ENCODE data around the gene TICAM2.

Gene TICAM2

GRCh38 chr5:115575167-115576070, 26.9 kb downstream of the TICAM2 start:
- CTCF ChIA-PET, result interaction anchor here (0.9 to 5.2 kb wide), 18 partner anchors 16 to 477 kb away, joined by 3 to 71 read pairs (median 5); no protein-coding TSS in a partner anchor
- Mint-ChIP-seq H3K27ac (no peak overlapping the region), H3K4me1 (no peaks in the 10 kb centered on the region), H3K4me3 (no peak overlapping the region), H3K9me3 (no peaks in the 10 kb centered on the region), H3K27me3 (peaks cover 8% of the 10 kb centered on the region), H3K36me3 (no peaks in the 10 kb centered on the region)
- no peak for DNase-seq

GRCh38 chr5:115573133-115573532, 29.1 kb downstream of the TICAM2 start:
- Mint-ChIP-seq H3K27ac (no peak overlapping the region), H3K36me3 (no peaks in the 10 kb centered on the region), H3K27me3 (peaks cover 8% of the 10 kb centered on the region), H3K4me1 (no peaks in the 10 kb centered on the region), H3K9me3 (no peaks in the 10 kb centered on the region), H3K4me3 (no peak overlapping the region)
- CTCF ChIA-PET, result interaction anchor here (1.4 to 5.2 kb wide), 3 partner anchors 196 to 264 kb away, joined by 4 to 71 read pairs (median 8); no protein-coding TSS in a partner anchor
- DNase-seq, result no peak

GRCh38 chr5:115571441-115571878, 30.8 kb downstream of the TICAM2 start:
- Mint-ChIP-seq H3K4me1 (no peaks in the 10 kb centered on the region), H3K36me3 (no peaks in the 10 kb centered on the region), H3K27ac (no peak overlapping the region), H3K4me3 (no peak overlapping the region), H3K9me3 (no peaks in the 10 kb centered on the region), H3K27me3 (peaks cover 8% of the 10 kb centered on the region)
- CTCF ChIA-PET, result interaction anchor here (0.6 to 1.0 kb wide), 3 partner anchors 9 to 54 kb away, joined by 3 to 4 read pairs (median 3); no protein-coding TSS in a partner anchor
- no peak for DNase-seq

- H3K27ac Mint-ChIP-seq, result no peak overlapping the region
- H3K4me1 Mint-ChIP-seq, result no peaks in the 10 kb centered on the region
- H3K9me3 Mint-ChIP-seq, result no peaks in the 10 kb centered on the region
- CTCF ChIA-PET, result interaction anchor here (1.1 kb wide), 1 partner anchor 259 kb away, joined by 4 read pairs; no protein-coding TSS in a partner anchor
- H3K27me3 Mint-ChIP-seq, result peaks cover 26% of the 10 kb centered on the region
- DNase-seq, result no peak
- H3K36me3 Mint-ChIP-seq, result no peaks in the 10 kb centered on the region
- H3K4me3 Mint-ChIP-seq, result no peak overlapping the region
These were observed 33.6 kb downstream of the TICAM2 start for GRCh38 chr5:115568668-115569067.

DNA sequence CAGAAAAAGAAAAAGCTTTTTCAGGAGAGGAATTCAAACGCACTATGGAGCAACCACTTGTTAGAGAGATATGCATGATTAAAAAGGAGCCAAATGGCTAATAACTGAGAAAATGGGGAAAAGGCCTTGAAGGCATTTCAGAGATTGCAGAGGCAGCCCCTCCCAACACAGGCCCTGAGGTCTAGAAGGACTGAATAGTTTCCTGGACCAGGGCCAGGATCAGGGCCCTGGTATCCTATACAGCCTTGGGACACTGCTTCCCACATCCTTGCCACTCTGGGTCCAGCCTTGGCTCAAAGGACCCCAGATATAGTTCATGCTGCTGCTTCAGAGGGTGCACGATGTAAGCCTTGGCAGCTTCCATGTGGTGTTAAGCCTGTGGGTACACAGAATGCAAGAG, 37.0 kb downstream of the TICAM2 start:
- Mint-ChIP-seq H3K9me3 (no peaks in the 10 kb centered on the region), H3K4me1 (no peaks in the 10 kb centered on the region), H3K27me3 (peaks cover 23% of the 10 kb centered on the region), H3K27ac (no peak overlapping the region), H3K36me3 (no peaks in the 10 kb centered on the region), H3K4me3 (no peak overlapping the region)
- DNase-seq, result no peak
- CTCF ChIA-PET, result interaction anchor here (0.8 kb wide), 1 partner anchor 11 kb away, joined by 3 read pairs; no protein-coding TSS in a partner anchor

- CTCF ChIA-PET, result no interaction called here
- no peak for DNase-seq
- Mint-ChIP-seq H3K36me3 (no peaks in the 10 kb centered on the region), H3K27ac (no peak overlapping the region), H3K4me1 (no peaks in the 10 kb centered on the region), H3K9me3 (no peaks in the 10 kb centered on the region), H3K27me3 (peaks cover 22% of the 10 kb centered on the region), H3K4me3 (no peak overlapping the region)
These were observed 41.1 kb downstream of the TICAM2 start for GRCh38 chr5:115561176-115561575.

DNA sequence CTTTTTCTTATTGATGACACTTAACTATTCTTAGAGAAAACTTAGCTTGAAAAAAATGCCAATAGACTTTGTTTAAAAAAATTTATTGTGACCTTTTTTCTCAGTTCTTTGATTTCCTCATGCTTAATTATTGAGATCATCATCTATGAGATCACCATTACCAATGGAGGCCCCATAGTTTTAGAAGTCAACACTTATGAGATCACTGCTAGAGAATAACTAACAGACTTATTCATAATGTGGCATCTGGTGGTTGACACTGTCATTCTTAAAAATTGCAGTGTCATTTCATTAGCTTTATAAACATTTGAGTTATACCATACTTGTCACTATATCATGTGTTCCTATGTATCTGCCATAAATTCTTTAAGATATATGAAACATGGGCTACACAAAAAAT, 42.8 kb downstream of the TICAM2 start:
- no peak overlapping the region for H3K4me3 Mint-ChIP-seq

DNA sequence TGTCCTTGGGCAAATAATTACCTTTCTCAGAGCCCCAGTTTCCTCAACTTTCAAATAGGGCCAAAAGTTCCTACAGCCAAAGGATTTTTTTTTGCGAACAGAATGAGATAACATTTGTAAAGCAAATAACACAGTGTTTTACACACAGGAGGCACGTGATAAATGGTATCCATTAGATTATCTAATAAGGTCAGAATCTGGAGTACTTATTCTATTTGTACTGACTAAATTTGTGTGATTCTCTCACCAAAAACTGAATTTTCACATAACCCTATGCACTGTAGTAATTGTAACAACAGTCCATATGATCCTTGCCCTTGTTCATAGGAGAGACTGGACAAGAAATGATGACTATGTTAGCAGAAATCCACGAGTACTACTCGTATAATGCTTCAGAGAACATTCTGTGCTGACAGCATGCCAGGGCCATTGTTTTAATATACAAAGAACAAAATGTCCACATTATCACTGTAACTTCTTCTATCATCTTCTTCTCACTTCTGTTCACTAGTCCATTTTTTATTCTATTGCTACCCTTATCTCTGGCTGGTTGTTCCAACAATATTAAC, 43.8 kb downstream of the TICAM2 start:
- no peak for DNase-seq
- no peaks in the 10 kb centered on the region for H3K9me3 Mint-ChIP-seq
- H3K27ac Mint-ChIP-seq, result no peak overlapping the region
- H3K27me3 Mint-ChIP-seq, result peaks cover 4% of the 10 kb centered on the region
- H3K4me1 Mint-ChIP-seq, result no peaks in the 10 kb centered on the region
- H3K4me3 Mint-ChIP-seq, result no peak overlapping the region
- no peaks in the 10 kb centered on the region for H3K36me3 Mint-ChIP-seq
- CTCF ChIA-PET, result no interaction called here

More for the DNA sequence above, 42.8 kb downstream of the TICAM2 start:
- CTCF ChIA-PET, result interaction anchor here (1.0 kb wide), 1 partner anchor 11 kb away, joined by 3 read pairs; no protein-coding TSS in a partner anchor
- Mint-ChIP-seq H3K9me3 (no peaks in the 10 kb centered on the region), H3K27ac (no peak overlapping the region), H3K36me3 (no peaks in the 10 kb centered on the region), H3K4me1 (no peaks in the 10 kb centered on the region), H3K27me3 (peaks cover 10% of the 10 kb centered on the region)
- DNase-seq, result no peak

DNA sequence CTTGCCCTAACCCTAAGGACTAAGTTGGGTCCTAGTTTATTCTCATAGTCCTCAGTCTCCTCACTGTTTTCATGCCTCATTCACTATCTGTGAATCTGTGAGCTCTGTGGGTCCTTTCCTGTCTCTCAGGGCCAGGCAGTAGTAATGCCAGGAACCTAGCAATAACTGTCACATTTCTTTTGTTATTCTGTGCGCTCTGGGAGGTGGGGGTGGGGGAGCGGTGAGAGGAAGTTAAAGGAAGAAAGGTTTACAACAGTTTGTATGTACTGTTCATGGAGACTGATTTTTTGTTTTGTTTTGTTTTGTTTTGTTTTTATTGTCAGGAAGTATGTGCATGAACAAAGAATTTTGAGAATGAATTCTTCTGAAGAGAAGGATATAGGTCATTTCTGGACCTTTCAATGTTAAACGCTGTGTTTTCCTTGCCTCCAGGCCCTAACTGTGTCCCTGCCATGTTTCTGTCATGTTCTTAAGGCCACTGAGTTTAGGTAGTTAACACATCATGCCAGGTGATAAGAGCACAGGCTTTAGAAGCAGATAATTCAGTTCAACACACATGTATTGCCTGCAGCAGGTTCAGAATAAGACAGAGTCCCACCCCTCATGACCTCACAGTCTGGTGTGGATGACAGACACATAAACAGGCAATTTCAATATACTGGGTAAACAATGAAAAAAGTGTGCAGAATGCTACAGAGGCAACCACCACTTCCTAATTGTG, 44.5 kb downstream of the TICAM2 start:
- Mint-ChIP-seq H3K9me3 (no peaks in the 10 kb centered on the region), H3K27me3 (peaks cover 7% of the 10 kb centered on the region), H3K36me3 (no peaks in the 10 kb centered on the region), H3K27ac (no peak overlapping the region), H3K4me3 (no peak overlapping the region), H3K4me1 (no peaks in the 10 kb centered on the region)
- CTCF ChIA-PET, result interaction anchor here (0.7 kb wide), 1 partner anchor 462 kb away, joined by 4 read pairs; no protein-coding TSS in a partner anchor
- DNase-seq, result no peak

GRCh38 chr5:115556276-115556675, 46.0 kb downstream of the TICAM2 start:
- no peak overlapping the region for H3K27ac Mint-ChIP-seq
- no peaks in the 10 kb centered on the region for H3K9me3 Mint-ChIP-seq
- H3K27me3 Mint-ChIP-seq, result peaks cover 20% of the 10 kb centered on the region
- H3K36me3 Mint-ChIP-seq, result no peaks in the 10 kb centered on the region
- no peaks in the 10 kb centered on the region for H3K4me1 Mint-ChIP-seq
- no peak for DNase-seq
- CTCF ChIA-PET, result no interaction called here
- H3K4me3 Mint-ChIP-seq, result no peak overlapping the region

GRCh38 chr5:115555084-115555633, 47.1 kb downstream of the TICAM2 start:
- DNase-seq, result no peak
- H3K27me3 Mint-ChIP-seq, result peaks cover 19% of the 10 kb centered on the region
- H3K36me3 Mint-ChIP-seq, result no peaks in the 10 kb centered on the region
- CTCF ChIA-PET, result interaction anchor here (1.1 to 1.6 kb wide), 2 partner anchors 10 to 19 kb away, joined by 3 to 6 read pairs; no protein-coding TSS in a partner anchor
- H3K4me3 Mint-ChIP-seq, result no peak overlapping the region
- no peaks in the 10 kb centered on the region for H3K4me1 Mint-ChIP-seq
- no peak overlapping the region for H3K27ac Mint-ChIP-seq
- no peaks in the 10 kb centered on the region for H3K9me3 Mint-ChIP-seq

GRCh38 chr5:115553082-115553481, 49.2 kb downstream of the TICAM2 start:
- H3K27me3 Mint-ChIP-seq, result peaks cover 17% of the 10 kb centered on the region
- H3K4me3 Mint-ChIP-seq, result no peak overlapping the region
- DNase-seq, result no peak
- no peaks in the 10 kb centered on the region for H3K36me3 Mint-ChIP-seq
- H3K4me1 Mint-ChIP-seq, result no peaks in the 10 kb centered on the region
- no peaks in the 10 kb centered on the region for H3K9me3 Mint-ChIP-seq
- CTCF ChIA-PET, result interaction anchor here (1.3 to 1.5 kb wide), 2 partner anchors 21 to 34 kb away, joined by 3 read pairs; no protein-coding TSS in a partner anchor
- no peak overlapping the region for H3K27ac Mint-ChIP-seq

DNA sequence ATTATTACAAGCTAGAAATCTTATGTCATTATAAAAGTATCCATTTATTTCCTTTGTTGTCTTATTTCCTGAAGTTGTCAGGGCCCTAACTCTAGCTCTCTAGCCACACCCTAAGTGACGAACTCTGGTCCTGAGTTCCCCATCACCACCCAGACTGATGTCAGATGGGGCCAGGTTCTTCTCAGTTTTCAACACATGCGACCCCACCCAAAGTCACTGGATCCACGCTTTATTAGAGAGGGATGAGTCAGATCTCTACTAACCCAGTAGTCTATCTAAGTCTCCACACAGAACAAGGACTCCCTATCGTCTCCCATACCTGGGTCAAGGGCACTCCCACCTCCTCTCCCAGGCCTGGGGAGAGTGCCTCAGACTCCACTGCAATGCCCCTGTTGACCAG, 50.9 kb downstream of the TICAM2 start:
- DNase-seq, result no peak

More for the DNA sequence above, 50.9 kb downstream of the TICAM2 start:
- Mint-ChIP-seq H3K4me3 (no peak overlapping the region), H3K4me1 (no peaks in the 10 kb centered on the region), H3K27ac (no peak overlapping the region), H3K27me3 (peaks cover 17% of the 10 kb centered on the region), H3K9me3 (peaks cover 2% of the 10 kb centered on the region), H3K36me3 (peaks cover 1% of the 10 kb centered on the region)
- CTCF ChIA-PET, result interaction anchor here (1.4 to 1.6 kb wide), 3 partner anchors 8 to 24 kb away, joined by 3 to 5 read pairs (median 3); no protein-coding TSS in a partner anchor

Data from activated naive CD4-positive, alpha-beta T cell treated with anti-CD3 and anti-CD28 coated beads, Interleukin-2, amount 10 ng/mL, durations not matched to agents 7 days and 5 days (primary cell).